Neural cell (in vitro differentiated cells): ENCODE data around the gene CCDC85C. TPM values are rescaled to one million over a fixed set of nuclear protein-coding genes. Genes with fewer than 3 reads are reported as not detected.

Experiments
- H2AFZ ChIP-seq: fragments of 200-600, 300-800 bp; sonication (generic), shearing (Covaris generic); 2 replicates; pipeline ENCODE4 v1.6.0; 2014; ENCODE audit warnings: low read depth, mild to moderate bottlenecking, antibody characterized with exemption, low read length, moderate library complexity
- H3F3A ChIP-seq: fragments of 200-600 bp; shearing (Covaris generic); 2 replicates; pipeline ENCODE4 v1.6.1; 2016; ENCODE audit warnings: mild to moderate bottlenecking, moderate library complexity, mixed read lengths, antibody characterized with exemption, low read length; ENCODE audit not compliant: insufficient read depth, poor library complexity, severe bottlenecking
- H3K27ac ChIP-seq: fragments of 200-600, 300-800 bp; sonication (generic), shearing (Covaris generic); 2 replicates; pipeline ENCODE4 v1.5.1; 2014; ENCODE audit warnings: mild to moderate bottlenecking, low read length, moderate library complexity
- H3K27me3 ChIP-seq: fragments of 300-800, 200-600 bp; sonication (generic), shearing (Covaris generic); 2 replicates; pipeline ENCODE4 v1.6.0; 2014; ENCODE audit warnings: mild to moderate bottlenecking, low read depth, low read length, moderate library complexity; ENCODE audit not compliant: insufficient read depth
- H3K36me3 ChIP-seq: fragments of 300-800, 200-600 bp; sonication (generic), shearing (Covaris generic); 2 replicates; pipeline ENCODE4 v1.5.1; 2014; ENCODE audit warnings: mild to moderate bottlenecking, antibody characterized with exemption, low read length, moderate library complexity; ENCODE audit not compliant: insufficient read depth
- H3K4me2 ChIP-seq: fragments of 300-800, 200-600 bp; sonication (generic), shearing (Covaris generic); 2 replicates; pipeline ENCODE4 v1.6.0; 2014; ENCODE audit warnings: mild to moderate bottlenecking, low read length
- H3K4me3 ChIP-seq: fragments of 300-800, 200-600 bp; sonication (generic), shearing (Covaris generic); 2 replicates; pipeline ENCODE4 v1.5.1; 2014; ENCODE audit warnings: mild to moderate bottlenecking, low read length, moderate library complexity
- H3K79me2 ChIP-seq: fragments of 200-600 bp; shearing (Covaris generic); replicated peaks from 2 replicates; pipeline ENCODE4 v1.6.0; 2014; ENCODE audit warnings: mild to moderate bottlenecking, low read length, moderate library complexity; ENCODE audit not compliant: insufficient read depth
- H3K9ac ChIP-seq: fragments of 300-800, 200-600 bp; sonication (generic), shearing (Covaris generic); 2 replicates; pipeline ENCODE4 v1.6.1; 2016; ENCODE audit warnings: mild to moderate bottlenecking, low read length, mixed read lengths
- H3K9me2 ChIP-seq: fragments of 200-600 bp; shearing (Covaris generic); 2 replicates; pipeline ENCODE4 v1.6.1; 2016; ENCODE audit warnings: mild to moderate bottlenecking, low read length, mixed read lengths; ENCODE audit not compliant: insufficient read depth
- H3K9me3 ChIP-seq: fragments of 200-600, 300-800 bp; sonication (generic), shearing (Covaris generic); 2 replicates; pipeline ENCODE4 v1.6.1; 2016; ENCODE audit warnings: mild to moderate bottlenecking, mixed run types, low read length, moderate library complexity, mixed read lengths
- H4K20me1 ChIP-seq: fragments of 200-600 bp; shearing (Covaris generic); 2 replicates; pipeline ENCODE4 v1.6.1; 2016; ENCODE audit warnings: mild to moderate bottlenecking, mixed run types; ENCODE audit not compliant: insufficient read depth
- CTCF ChIP-seq: fragments of 450-650 bp; IDR thresholded peaks from 2 replicates; pipeline ENCODE4 v1.5.1; 2014; ENCODE audit warnings: antibody characterized with exemption, mild to moderate bottlenecking, moderate library complexity; ENCODE audit not compliant: poor library complexity, severe bottlenecking
- EP300 ChIP-seq: fragments of 450-650 bp; conservative IDR thresholded peaks from 2 replicates; pipeline ENCODE4 v1.6.1; 2014; ENCODE audit warnings: antibody characterized with exemption, mild to moderate bottlenecking, moderate library complexity; ENCODE audit not compliant: poor library complexity, severe bottlenecking
- EZH2 ChIP-seq: fragments of 200-600, 300-800 bp; shearing (Covaris generic), sonication (generic); IDR thresholded peaks from 2 replicates; pipeline ENCODE4 v1.6.1; 2014; ENCODE audit warnings: antibody characterized with exemption, low read length, borderline replicate concordance, mild to moderate bottlenecking; ENCODE audit not compliant: insufficient read depth, poor library complexity, severe bottlenecking
- MXI1 ChIP-seq: fragments of 450-650 bp; conservative IDR thresholded peaks from 2 replicates; pipeline ENCODE4 v1.6.1; 2014; ENCODE audit warnings: antibody characterized with exemption, mild to moderate bottlenecking; ENCODE audit not compliant: poor library complexity, severe bottlenecking
- POLR2AphosphoS5 ChIP-seq: IDR thresholded peaks from 2 replicates; pipeline ENCODE4 v1.6.1; 2012
- RAD21 ChIP-seq: fragments of 450-650 bp; conservative IDR thresholded peaks from 2 replicates; pipeline ENCODE4 v1.6.1; 2014; ENCODE audit warnings: antibody characterized with exemption, mild to moderate bottlenecking, moderate library complexity
- SMC3 ChIP-seq: fragments of 450-650 bp; conservative IDR thresholded peaks from 2 replicates; pipeline ENCODE4 v1.6.1; 2014; ENCODE audit warnings: antibody characterized with exemption, mild to moderate bottlenecking, moderate library complexity; ENCODE audit not compliant: poor library complexity
- TAF1 ChIP-seq: IDR thresholded peaks from 2 replicates; pipeline ENCODE4 v1.6.1; 2012; ENCODE audit warnings: low read depth
- polyA plus RNA-seq: library from polyadenylated mRNA; depleted of rRNA; stranded (reverse); fragments of >200 nt; gene quantifications from 2 replicates; pipeline ENCODE4 v1.2.3, GENCODE V29; 2014
- TF ChIP-seq, protein P1 (sequence below): IDR thresholded peaks from 2 replicates; pipeline ENCODE4 v1.6.1; 2012; ENCODE audit warnings: borderline replicate concordance

Gene CCDC85C
- polyA plus RNA-seq, 1 donor from 2014 or later: 24.8 TPM

DNA sequence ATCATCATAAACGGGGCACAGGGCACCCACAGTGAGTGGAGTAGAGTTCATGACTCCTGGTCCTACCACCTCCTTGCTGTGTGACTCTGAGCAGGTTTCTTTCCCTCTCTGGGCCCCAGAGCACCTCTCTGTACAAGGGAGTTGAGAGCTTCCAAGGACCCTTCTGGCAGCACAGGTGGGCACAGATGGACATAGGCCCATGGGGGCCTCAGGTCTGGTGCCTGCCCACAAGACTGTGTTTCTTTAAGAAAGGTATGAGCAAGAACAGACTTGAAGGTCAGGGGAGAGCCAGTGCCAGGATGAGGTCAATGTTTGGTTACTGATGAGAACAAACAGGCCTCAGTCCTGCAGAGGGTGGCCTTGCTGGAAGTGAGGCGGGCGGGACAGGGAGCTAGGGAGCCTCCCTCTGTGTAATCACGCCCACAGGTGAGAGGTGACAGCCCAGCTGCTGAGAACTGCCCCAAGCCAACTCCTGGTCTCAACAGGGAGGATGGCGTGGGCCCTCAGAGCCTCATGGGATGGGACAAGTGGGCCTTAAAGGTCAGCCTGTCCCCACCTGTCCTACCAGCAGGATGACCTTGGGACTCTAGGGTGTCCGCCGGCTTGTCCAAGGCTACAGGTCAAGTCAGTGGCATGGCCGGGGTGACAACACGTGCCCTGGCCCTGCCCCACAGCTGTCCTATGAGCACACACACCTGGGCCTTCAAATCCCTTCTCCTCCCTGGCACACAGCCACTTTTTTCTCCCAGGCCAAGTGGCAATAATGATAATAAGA, 49.1 kb downstream of the CCDC85C start:
- peaks cover 13% of the 10 kb centered on the region for H3K79me2 ChIP-seq
- H3K4me2 ChIP-seq: no peak overlapping the region
- TF ChIP-seq SMC3 (no peak), EP300 (no peak)
- H3F3A ChIP-seq: no peaks in the 10 kb centered on the region
- no peak overlapping the region for H2AFZ ChIP-seq
- H3K4me3 ChIP-seq: no peak overlapping the region
- H4K20me1 ChIP-seq: no peaks in the 10 kb centered on the region
- no peaks in the 10 kb centered on the region for H3K9me2 ChIP-seq
- H3K9ac ChIP-seq: no peak overlapping the region
- H3K9me3 ChIP-seq: no peaks in the 10 kb centered on the region
- no peak overlapping the region for H3K27ac ChIP-seq
- no peaks in the 10 kb centered on the region for H3K36me3 ChIP-seq
- H3K27me3 ChIP-seq: no peaks in the 10 kb centered on the region

DNA sequence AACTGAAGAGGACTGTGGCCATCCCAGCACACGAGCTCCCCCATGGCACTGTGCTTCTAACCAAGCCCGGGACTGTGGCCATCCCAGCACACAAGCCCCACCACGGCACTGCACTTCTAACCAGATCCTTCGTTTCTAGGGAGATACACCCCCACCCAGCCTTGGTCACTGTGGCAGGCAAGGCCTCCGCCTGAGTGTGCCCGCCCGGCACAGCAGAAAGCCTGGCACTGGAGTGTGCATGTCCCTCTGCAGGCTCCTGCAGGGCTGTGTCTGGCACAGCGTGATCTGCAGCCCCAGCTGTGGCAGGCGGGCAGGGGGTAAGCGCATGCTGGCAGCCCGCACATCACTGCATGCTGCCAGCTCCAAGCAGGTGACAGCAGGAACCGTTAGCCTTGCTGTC, 49.8 kb downstream of the CCDC85C start:
- Histone ChIP-seq H3K9me3 (no peaks in the 10 kb centered on the region), H3K4me3 (no peak overlapping the region), H3F3A (no peaks in the 10 kb centered on the region), H3K9me2 (no peaks in the 10 kb centered on the region), H3K9ac (no peak overlapping the region), H3K27ac (no peak overlapping the region), H3K4me2 (no peak overlapping the region), H3K79me2 (peaks cover 13% of the 10 kb centered on the region), H2AFZ (no peak overlapping the region), H3K27me3 (no peaks in the 10 kb centered on the region), H3K36me3 (no peaks in the 10 kb centered on the region), H4K20me1 (no peaks in the 10 kb centered on the region)
- TF ChIP-seq SMC3 (no peak), EZH2 (no peak), CTCF (no peak), TAF1 (no peak), RAD21 (no peak), MXI1 (no peak), POLR2AphosphoS5 (no peak)

DNA sequence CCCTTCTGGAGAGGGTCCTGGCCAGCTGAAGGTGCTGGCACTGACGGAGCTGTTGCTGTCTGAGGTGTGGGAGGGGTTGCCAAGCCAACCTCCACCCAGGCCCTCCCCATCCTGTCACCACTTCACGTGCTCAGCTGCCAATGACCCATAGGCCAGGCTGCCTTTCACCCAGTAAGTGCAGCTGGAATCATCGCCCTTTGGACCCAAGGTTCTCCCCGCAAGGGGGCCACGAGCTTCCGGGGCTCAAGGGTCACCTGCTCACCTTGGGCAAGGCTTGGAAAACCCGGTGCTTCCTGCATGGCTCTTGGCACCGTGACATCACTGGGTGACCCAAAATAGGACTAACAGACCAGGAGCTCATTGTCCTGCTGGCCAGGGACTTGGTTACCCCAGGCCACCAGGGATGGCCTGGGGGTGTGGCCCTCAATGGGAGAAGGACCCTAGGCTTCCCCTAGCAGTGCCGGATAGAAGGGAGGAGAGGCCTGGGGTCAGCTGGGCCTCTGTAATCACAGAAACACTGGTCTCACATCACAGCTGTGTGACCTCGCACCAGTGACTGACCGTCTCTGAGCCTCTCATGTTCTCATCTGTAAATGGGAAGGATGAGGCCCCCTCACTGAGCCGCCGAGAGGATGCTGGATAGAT, 51.3 kb downstream of the CCDC85C start:
- Histone ChIP-seq H3K79me2 (peaks cover 17% of the 10 kb centered on the region), H3K4me3 (no peak overlapping the region), H3K9ac (no peak overlapping the region), H3K36me3 (no peaks in the 10 kb centered on the region), H3K9me3 (no peaks in the 10 kb centered on the region), H3K27ac (no peak overlapping the region), H3K9me2 (no peaks in the 10 kb centered on the region), H3F3A (no peaks in the 10 kb centered on the region), H2AFZ (no peak overlapping the region), H4K20me1 (no peaks in the 10 kb centered on the region), H3K4me2 (no peak overlapping the region), H3K27me3 (no peaks in the 10 kb centered on the region)
- no peak for TF ChIP-seq RAD21
- no peak for TF ChIP-seq TAF1
- TF ChIP-seq SMC3: no peak
- TF ChIP-seq EP300: no peak
- no peak for TF ChIP-seq CTCF
- TF ChIP-seq, protein P1, sequence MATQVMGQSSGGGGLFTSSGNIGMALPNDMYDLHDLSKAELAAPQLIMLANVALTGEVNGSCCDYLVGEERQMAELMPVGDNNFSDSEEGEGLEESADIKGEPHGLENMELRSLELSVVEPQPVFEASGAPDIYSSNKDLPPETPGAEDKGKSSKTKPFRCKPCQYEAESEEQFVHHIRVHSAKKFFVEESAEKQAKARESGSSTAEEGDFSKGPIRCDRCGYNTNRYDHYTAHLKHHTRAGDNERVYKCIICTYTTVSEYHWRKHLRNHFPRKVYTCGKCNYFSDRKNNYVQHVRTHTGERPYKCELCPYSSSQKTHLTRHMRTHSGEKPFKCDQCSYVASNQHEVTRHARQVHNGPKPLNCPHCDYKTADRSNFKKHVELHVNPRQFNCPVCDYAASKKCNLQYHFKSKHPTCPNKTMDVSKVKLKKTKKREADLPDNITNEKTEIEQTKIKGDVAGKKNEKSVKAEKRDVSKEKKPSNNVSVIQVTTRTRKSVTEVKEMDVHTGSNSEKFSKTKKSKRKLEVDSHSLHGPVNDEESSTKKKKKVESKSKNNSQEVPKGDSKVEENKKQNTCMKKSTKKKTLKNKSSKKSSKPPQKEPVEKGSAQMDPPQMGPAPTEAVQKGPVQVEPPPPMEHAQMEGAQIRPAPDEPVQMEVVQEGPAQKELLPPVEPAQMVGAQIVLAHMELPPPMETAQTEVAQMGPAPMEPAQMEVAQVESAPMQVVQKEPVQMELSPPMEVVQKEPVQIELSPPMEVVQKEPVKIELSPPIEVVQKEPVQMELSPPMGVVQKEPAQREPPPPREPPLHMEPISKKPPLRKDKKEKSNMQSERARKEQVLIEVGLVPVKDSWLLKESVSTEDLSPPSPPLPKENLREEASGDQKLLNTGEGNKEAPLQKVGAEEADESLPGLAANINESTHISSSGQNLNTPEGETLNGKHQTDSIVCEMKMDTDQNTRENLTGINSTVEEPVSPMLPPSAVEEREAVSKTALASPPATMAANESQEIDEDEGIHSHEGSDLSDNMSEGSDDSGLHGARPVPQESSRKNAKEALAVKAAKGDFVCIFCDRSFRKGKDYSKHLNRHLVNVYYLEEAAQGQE: no peak
- no peak for TF ChIP-seq MXI1
- no peak for TF ChIP-seq EZH2
- TF ChIP-seq POLR2AphosphoS5: no peak
